Measurements from ENCODE around the gene ZFHX3. TPM values are rescaled to one million over a fixed set of nuclear protein-coding genes. Genes with fewer than 3 reads are reported as not detected.

The ZFHX3 gene
- total RNA-seq, 3 donors from 2014 or later = 13.8 to 36.0 (median 15.5) TPM

GRCh38 chr16:72739577-72739976, 308.4 kb downstream of the ZFHX3 start:
- H3K9me3 ChIP-seq = no peaks in the 10 kb centered on the region
- no peaks in the 10 kb centered on the region for H3K4me1 ChIP-seq (ENCODE audit: low read depth)
- H3K36me3 ChIP-seq (ENCODE audit: low read depth) = no peaks in the 10 kb centered on the region
- ATAC-seq (no peak), DNase-seq (no peak)
- intact Hi-C loops (cut with DNase I, micrococcal nuclease) = no loop called here
- no peak for TF ChIP-seq CTCF (IDR thresholded peaks at IDR 0.05)
- H3K4me3 ChIP-seq = no peak overlapping the region

- intact Hi-C loops (cut with DNase I, micrococcal nuclease) = no loop called here
Measured at GRCh38 chr16:72736074-72736473, 311.9 kb downstream of the ZFHX3 start.

More at GRCh38 chr16:72736074-72736473, 311.9 kb downstream of the ZFHX3 start:
- H3K4me1 ChIP-seq (ENCODE audit: low read depth) = no peaks in the 10 kb centered on the region
- H3K4me3 ChIP-seq = no peak overlapping the region
- H3K9me3 ChIP-seq = peaks cover 3% of the 10 kb centered on the region
- no peak for ATAC-seq
- H3K36me3 ChIP-seq (ENCODE audit: low read depth) = no peaks in the 10 kb centered on the region
- DNase-seq = no peak
- no peak for TF ChIP-seq CTCF (IDR thresholded peaks at IDR 0.05)

All from mucosa of descending colon (tissue), 3 donors.